Fibroblast of villous mesenchyme (primary cell): ENCODE measurements around the gene LGALS9. TPM values are rescaled to one million over a fixed set of nuclear protein-coding genes. Genes with fewer than 3 reads are reported as not detected.

Source experiments
- DNase-seq: peaks from one replicate; pipeline ENCODE4 v3.0.0-alpha.2; 2010; ENCODE audit warnings: low read depth
- H3K4me3 ChIP-seq: 2 replicates; pipeline ENCODE4 v1.5.1; 2011; ENCODE audit warnings: low read depth, mild to moderate bottlenecking, low read length
- total RNA-seq: library from RNA; depleted of rRNA; stranded (reverse); fragments of >200 nt; gene quantifications from 2 replicates; pipeline ENCODE4 v1.2.3, GENCODE V29; 2012
- TF ChIP-seq, protein P1 (sequence below): IDR thresholded peaks from 2 replicates; pipeline ENCODE4 v1.5.1; 2012; ENCODE audit warnings: low read depth, mild to moderate bottlenecking, low read length; ENCODE audit not compliant: insufficient read depth

The LGALS9 gene
- total RNA-seq, 1 donor = 1.7 TPM

DNA sequence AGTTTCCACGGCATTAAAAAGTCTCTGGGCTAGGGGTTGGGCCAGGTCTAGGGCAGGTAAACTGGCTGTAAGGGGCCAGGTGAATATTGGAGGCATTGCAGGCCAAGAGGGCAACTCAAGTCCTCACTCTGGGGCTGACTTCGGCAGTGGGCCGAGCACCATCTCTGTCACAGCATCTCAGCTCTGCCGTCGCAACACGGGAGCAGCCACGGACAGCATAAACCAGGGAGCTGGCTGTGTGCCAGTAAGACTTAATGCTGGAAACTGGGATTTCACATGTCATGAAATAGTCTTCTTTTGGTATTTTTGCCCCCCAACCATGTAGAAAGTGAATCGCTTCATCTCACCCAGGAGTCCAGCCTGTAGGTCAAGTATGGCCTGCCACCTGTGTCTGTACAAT is 12.6 kb upstream of the LGALS9 start:
- TF ChIP-seq, protein P1, sequence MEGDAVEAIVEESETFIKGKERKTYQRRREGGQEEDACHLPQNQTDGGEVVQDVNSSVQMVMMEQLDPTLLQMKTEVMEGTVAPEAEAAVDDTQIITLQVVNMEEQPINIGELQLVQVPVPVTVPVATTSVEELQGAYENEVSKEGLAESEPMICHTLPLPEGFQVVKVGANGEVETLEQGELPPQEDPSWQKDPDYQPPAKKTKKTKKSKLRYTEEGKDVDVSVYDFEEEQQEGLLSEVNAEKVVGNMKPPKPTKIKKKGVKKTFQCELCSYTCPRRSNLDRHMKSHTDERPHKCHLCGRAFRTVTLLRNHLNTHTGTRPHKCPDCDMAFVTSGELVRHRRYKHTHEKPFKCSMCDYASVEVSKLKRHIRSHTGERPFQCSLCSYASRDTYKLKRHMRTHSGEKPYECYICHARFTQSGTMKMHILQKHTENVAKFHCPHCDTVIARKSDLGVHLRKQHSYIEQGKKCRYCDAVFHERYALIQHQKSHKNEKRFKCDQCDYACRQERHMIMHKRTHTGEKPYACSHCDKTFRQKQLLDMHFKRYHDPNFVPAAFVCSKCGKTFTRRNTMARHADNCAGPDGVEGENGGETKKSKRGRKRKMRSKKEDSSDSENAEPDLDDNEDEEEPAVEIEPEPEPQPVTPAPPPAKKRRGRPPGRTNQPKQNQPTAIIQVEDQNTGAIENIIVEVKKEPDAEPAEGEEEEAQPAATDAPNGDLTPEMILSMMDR = no peak
- DNase-seq = no peak
- H3K4me3 ChIP-seq = no peak overlapping the region

DNA sequence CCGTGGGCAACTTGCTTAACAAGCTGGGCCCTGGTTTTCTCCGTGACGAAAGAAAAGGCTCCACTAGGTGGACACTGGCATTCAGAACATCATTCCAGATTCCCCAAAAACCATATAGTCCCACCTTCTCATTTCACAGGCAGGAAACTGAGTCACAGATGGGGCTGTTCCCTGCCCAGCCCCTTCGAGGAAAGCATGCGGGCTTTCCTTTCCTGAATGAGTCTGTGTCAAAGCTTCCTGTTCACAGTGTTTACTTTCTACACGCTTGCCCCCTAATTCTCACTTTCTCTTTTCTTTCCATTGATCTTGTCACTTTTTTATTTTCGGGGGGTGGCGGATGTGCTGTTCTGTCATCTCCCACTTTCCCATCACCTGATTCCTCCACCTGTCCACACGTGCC is 10.3 kb upstream of the LGALS9 start:
- TF ChIP-seq, protein P1 = no peak
- no peak for DNase-seq
- no peak overlapping the region for H3K4me3 ChIP-seq

DNA sequence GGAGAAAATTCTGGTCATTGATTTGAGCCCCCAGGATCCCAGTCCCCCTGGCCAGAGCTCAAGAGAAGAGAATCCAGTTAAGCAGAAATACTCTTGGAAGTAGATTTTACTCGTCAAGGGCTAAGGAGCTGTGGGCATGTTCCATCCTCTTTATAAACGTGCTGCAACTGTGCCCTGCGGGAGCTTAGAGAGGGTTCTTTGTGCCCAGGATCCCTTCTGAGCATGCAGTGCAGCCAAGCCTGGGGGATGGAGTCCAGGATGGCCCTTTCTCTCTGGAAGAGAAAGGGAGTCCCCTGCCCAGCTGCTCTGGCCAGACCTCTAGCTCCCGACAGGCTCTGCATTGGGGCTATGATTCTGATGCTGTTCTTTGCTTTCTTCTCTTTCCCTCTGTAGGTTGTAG is 9.5 kb upstream of the LGALS9 start:
- H3K4me3 ChIP-seq = no peak overlapping the region
- TF ChIP-seq, protein P1 = no peak
- DNase-seq = no peak

DNA sequence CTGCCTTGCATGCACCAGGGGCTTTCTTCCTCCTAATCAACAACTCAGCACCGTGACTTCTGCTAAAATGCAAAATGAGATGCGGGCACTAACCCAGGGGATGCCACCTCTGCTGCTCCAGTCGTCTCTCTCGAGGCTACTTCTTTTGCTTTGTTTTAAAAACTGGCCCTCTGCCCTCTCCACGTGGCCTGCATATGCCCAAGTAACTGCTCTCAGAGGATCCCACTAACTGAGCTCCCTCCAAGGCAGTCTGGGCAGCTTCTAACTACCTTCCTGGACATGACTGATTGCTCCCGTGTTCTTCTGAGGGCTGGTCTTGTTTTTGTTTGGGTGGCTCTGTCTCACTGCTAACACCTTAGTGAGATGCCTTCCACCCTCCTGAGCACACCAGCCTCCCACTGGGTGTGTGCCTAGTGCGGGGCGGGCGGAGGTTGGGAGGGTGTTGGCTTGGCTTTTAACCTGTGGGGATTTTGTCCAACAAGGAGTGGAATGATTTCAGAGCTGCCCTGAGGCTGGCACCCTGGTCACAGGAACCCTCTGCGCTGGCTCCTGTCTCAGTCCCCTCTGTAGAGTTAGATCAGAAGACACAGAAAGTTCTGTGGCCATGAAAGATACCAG is 8.9 kb upstream of the LGALS9 start:
- TF ChIP-seq, protein P1 = no peak
- no peak overlapping the region for H3K4me3 ChIP-seq
- DNase-seq = no peak

- no peak for DNase-seq
- H3K4me3 ChIP-seq = no peak overlapping the region
- TF ChIP-seq, protein P1 = no peak
These were observed 8.0 kb upstream of the LGALS9 start for GRCh38 chr17:27622986-27623385.

- DNase-seq = no peak
- TF ChIP-seq, protein P1 = no peak
These were observed 7.4 kb upstream of the LGALS9 start for GRCh38 chr17:27623614-27624013.

DNA sequence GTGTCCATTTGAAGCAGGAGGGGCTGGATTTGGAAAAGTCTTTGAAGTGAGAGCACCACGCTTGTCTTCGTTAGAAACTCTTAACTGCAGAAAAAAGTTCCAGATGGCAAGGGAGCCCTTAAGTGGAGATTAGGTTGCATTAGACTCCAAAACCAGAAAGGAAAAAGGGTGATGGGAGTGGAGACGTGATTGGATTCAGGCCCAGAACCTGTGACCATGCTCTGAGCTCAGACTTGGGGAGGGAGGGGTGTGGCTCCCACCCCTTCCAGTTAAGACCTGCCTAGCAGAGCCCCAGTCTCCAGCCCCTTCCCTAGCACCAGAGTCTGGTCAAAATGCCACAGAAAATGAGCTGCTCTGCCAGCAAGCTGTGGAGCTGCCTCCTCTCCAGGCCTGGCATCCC is 6.4 kb upstream of the LGALS9 start:
- no peak overlapping the region for H3K4me3 ChIP-seq
- TF ChIP-seq, protein P1 = no peak
- DNase-seq = no peak

More at GRCh38 chr17:27623614-27624013, 7.4 kb upstream of the LGALS9 start:
- H3K4me3 ChIP-seq = no peak overlapping the region
